HG03159 (cell line): Measurements from ENCODE around the gene SEMA6A.
A peak's percentile ranks its signal among the peaks of the same experiment; 100 is the strongest.

Source experiments
- ATAC-seq: cut with Tn5 transposase; IDR thresholded peaks from one replicate; pipeline ENCODE4 v1.9.1; 2021; ENCODE audit warnings: mild to moderate bottlenecking, moderate library complexity; ENCODE audit not compliant: unreplicated experiment

SEMA6A gene

GRCh38 chr5:116498503-116499048 is 76.0 kb downstream of the SEMA6A start:
- ATAC-seq, result no peak

DNA sequence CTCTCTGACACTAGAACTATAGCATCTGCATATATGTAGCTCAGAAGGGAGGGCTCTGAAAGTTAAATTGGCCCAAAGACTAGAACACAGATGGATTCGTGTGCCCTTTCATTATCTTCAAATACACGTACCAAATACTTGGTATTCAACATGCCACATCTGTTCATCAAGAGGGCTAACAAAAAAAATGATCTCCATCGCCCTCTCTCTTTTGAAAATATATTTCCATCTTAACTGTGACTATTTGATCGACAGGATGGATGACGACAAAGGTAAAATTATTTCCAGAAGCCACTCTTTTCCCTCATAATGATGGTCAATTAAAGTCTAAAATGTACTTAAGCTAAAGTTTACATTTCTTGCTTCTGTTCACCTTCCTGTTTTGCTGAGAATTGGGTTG is 77.0 kb downstream of the SEMA6A start:
- ATAC-seq, result no peak

DNA sequence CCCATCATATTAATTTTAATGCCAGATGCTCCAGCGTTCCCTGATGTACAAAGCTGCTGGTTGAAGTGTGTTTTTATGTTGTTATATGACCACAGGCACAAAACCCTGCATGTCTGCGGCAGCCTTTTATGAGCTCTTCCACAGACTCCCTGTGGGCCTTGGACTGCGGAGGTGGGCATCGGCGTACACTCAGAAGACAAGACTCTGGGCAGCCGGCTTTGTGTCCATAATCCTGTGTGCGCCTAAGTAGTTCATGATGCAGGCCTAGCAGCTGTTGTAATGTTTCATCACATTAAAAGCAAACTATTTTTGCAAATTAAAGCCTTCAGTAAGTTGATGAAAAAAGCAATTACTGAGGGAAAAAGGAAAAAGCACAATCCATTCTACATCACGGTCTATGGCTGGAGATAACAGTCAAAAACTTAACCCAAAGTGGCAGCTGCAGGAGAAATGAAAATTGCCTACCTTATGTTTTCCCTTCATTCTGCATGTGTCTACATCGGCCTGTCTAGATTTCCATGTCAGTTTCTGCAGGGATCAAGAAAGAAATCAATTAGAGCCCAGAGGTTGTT is 78.8 kb downstream of the SEMA6A start:
- no peak for ATAC-seq

DNA sequence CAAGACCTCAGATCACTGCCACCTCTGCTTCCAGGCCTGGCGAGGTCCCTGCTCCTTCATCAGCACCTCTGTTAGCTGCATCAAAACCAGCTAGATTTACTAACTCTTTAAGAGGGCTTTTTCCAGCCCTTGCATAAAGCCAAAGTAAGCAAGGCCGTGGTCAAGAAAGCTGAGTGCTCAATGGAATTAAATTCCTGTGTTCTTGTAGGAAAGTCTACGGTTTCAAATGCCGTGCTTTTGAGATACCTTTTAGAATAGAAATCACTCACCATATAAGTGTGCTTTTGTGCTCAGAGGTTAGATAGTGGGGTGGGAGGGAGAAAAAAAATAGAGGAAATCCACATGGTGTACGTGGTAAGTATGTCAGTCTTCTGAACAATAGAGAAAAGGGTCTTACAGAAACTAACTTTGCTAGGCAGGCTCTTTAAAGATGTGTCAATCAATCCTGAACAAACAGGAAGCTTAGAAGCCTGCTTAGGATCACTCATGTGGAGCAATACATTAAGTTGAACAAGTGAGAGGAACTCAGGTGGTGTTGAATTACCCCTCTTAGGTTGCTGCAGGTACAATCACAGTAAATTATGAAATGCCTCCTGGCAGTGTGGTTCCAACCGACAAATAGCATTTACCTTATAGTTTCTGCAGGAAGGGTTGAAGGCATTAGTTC is 79.7 kb downstream of the SEMA6A start:
- ATAC-seq, result no peak

GRCh38 chr5:116492776-116493175 is 81.8 kb downstream of the SEMA6A start:
- ATAC-seq, result no peak

- peak; percentile 71 for ATAC-seq
Observed at GRCh38 chr5:116492016-116492623, 82.5 kb downstream of the SEMA6A start.

GRCh38 chr5:116488356-116489041 is 86.1 kb downstream of the SEMA6A start:
- ATAC-seq, result no peak

- no peak for ATAC-seq
Observed at GRCh38 chr5:116487045-116487444, 87.6 kb downstream of the SEMA6A start.

GRCh38 chr5:116486588-116486987 is 88.0 kb downstream of the SEMA6A start:
- ATAC-seq, result no peak

DNA sequence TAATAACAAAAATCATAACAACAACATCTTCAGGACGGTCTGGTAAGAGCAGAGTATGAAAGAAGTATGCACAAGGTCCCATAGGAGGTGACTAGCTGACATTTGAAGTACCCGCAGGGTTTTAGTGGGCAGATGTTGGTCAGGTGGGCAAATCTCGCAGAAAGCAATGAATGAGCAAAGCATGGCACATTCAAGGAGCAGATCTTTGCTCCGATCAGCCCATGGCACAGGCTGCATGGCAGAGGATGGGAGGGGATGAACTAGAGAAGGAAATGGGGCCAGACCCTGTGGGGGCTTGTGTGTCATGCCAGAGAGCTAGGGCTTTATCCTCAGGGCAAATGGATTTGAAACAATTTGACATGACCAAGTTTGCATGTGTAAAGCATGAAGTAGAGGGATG is 90.0 kb downstream of the SEMA6A start:
- ATAC-seq, result no peak

GRCh38 chr5:116482394-116482793 is 92.2 kb downstream of the SEMA6A start:
- no peak for ATAC-seq

GRCh38 chr5:116480894-116481510 is 93.6 kb downstream of the SEMA6A start:
- no peak for ATAC-seq

DNA sequence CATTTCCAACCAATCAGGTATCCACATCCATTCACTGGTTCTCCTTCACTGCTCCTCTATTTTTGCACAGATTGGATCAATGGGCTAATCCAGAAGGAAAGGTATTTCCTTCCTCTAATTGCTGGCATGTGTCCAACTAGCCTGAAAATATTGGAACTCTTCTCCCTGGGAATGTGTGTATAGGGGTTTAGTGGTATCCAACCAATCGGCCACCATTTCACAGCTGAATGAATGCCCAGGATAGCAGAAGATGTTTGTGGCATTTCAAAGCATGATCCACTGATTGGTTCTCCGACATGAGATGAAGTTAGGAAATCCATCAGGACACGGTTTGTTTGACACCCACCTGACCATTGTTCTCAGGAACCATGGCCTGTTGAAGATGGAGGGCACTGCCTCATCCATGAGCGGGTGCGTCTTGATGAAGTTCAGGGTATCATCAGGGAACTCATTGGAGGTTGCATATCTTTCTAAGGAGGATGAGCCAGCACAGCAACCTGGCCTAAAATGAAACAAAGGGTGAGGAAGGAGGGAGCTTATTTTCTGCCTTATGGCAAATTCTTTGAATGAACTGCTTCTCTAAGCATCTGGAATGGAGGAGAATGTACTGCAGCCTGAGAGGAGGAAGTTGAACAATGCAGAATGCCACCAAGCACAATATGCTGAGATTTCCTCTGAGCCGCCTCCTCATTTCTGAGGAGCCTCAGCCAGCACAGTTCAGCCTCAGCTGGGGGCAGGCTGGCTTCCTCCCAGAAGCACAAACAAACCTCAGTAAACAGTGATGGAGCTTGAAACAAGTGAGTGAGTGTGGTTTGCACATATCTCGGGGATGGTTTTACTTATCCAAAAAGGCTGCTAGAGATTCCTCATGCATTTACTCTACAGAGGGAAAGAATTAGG is 94.6 kb downstream of the SEMA6A start:
- ATAC-seq, result no peak

DNA sequence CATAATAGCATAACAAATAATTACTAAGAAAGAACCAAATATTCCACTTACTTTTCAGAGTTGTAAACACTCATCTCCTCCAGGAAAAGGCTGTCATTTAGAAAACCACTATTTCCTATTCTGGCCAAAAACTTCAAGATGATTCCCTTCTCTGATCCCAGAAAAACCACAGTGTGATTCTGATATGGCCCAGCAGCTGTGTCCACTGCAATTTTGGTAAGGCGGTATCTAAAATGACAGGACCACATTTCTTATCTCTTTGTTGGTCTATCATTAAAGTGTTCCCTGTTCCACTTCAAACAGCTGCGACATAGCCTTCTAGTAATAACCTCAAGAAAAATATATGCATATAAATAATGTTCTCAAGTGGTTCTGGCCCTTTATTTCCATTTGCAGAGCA is 96.1 kb downstream of the SEMA6A start:
- no peak for ATAC-seq

GRCh38 chr5:116476897-116477537 is 97.6 kb downstream of the SEMA6A start:
- no peak for ATAC-seq

DNA sequence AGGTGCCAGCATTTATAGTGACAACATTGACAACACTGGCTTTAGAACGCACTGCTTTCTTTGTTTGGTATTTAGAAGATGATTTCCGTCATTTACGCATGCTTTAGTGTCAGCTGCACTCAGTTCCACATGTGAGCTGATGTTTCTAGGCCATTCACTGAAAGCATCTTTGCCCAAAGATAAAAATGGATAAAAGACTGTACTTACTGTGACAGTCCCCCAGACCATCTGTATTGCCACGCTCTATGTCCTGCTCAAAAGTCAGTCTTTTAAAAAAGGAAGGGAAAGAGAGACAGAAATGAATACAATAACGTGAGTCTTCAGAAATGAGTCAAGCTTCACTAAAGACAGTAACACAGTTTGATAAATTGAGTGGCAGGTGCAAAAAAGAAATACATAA is 99.3 kb downstream of the SEMA6A start:
- peak; percentile 80 for ATAC-seq

GRCh38 chr5:116473706-116474105 is 100.9 kb downstream of the SEMA6A start:
- no peak for ATAC-seq

GRCh38 chr5:116472274-116472673 is 102.3 kb downstream of the SEMA6A start:
- no peak for ATAC-seq

GRCh38 chr5:116469631-116470030 is 105.0 kb downstream of the SEMA6A start:
- ATAC-seq, result no peak

DNA sequence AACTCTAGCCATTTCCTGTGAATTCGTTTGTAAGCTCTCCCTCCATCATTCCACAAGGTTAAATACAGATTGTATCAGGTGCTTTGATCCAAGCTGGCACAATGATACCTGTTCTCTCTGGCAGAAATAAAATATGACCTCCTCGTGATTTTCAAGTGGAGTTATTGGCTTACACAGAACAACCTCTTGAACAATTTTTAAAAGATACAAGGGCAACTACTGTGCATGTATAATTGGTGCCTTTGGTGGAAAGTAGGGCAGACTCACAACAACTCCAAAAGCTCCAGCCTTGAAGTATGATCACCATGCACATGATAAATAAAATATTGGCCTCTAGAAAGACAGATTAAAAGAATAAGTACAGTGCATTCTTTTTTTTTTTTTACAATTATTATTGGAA is 106.0 kb downstream of the SEMA6A start:
- no peak for ATAC-seq
